DMS114 treated with DMSO at 0.1 percent for 48 hours (cell line): Measurements from ENCODE around the gene ZNF385C.

Experiments
- DNase-seq: peaks from one replicate; lab custom pipeline; 2025; ENCODE audit not compliant: unreplicated experiment; lab: John Stamatoyannopoulos, UW

Gene ZNF385C

GRCh38 chr17:42078396-42079043 is 19.8 kb downstream of the ZNF385C start:
- DNase-seq: no peak

- DNase-seq: no peak
These were observed 20.5 kb downstream of the ZNF385C start for GRCh38 chr17:42077755-42078154.

- no peak for DNase-seq
These were observed 21.3 kb downstream of the ZNF385C start for GRCh38 chr17:42076797-42077559.

- no peak for DNase-seq
These were observed 22.5 kb downstream of the ZNF385C start for GRCh38 chr17:42075789-42076188.

GRCh38 chr17:42072323-42073187 is 25.7 kb downstream of the ZNF385C start:
- DNase-seq: no peak

GRCh38 chr17:42071810-42072209 is 26.5 kb downstream of the ZNF385C start:
- no peak for DNase-seq

GRCh38 chr17:42068979-42069378 is 29.3 kb downstream of the ZNF385C start:
- DNase-seq: no peak

GRCh38 chr17:42067371-42068091 is 30.7 kb downstream of the ZNF385C start:
- no peak for DNase-seq

- DNase-seq: no peak
These were observed 33.1 kb downstream of the ZNF385C start for GRCh38 chr17:42065201-42065600.

- DNase-seq: no peak
These were observed 35.6 kb downstream of the ZNF385C start for GRCh38 chr17:42062681-42063080.

GRCh38 chr17:42061646-42062487 is 36.4 kb downstream of the ZNF385C start:
- no peak for DNase-seq

- no peak for DNase-seq
These were observed 38.0 kb downstream of the ZNF385C start for GRCh38 chr17:42060231-42060630.

- DNase-seq: no peak
These were observed 38.5 kb downstream of the ZNF385C start for GRCh38 chr17:42059815-42060214.

GRCh38 chr17:42058063-42058462 is 40.2 kb downstream of the ZNF385C start:
- DNase-seq: no peak

GRCh38 chr17:42056635-42057034 is 41.6 kb downstream of the ZNF385C start:
- DNase-seq: no peak

- DNase-seq: no peak
These were observed 42.8 kb downstream of the ZNF385C start for GRCh38 chr17:42055496-42055895.

- no peak for DNase-seq
These were observed 43.2 kb downstream of the ZNF385C start for GRCh38 chr17:42055027-42055426.

- DNase-seq: no peak
These were observed 44.4 kb downstream of the ZNF385C start for GRCh38 chr17:42053731-42054500.

- DNase-seq: no peak
These were observed 45.9 kb downstream of the ZNF385C start for GRCh38 chr17:42052346-42052877.
